OCI-LY1 (cell line): ENCODE data around the gene KRT27.

ENCODE experiments used
- H2AFZ ChIP-seq: fragments of 200-600 bp; sonication (generic), shearing (Covaris generic); 2 replicates; pipeline ENCODE4 v1.6.0; 2014; ENCODE audit warnings: antibody characterized with exemption, mild to moderate bottlenecking, low read length
- H3F3A ChIP-seq: fragments of 200-600 bp; sonication (generic), shearing (Covaris generic); 2 replicates; pipeline ENCODE4 v1.6.0; 2014; ENCODE audit warnings: mild to moderate bottlenecking, antibody characterized with exemption, low read length, moderate library complexity; ENCODE audit not compliant: insufficient read depth
- H3K27ac ChIP-seq: fragments of 200-600 bp; sonication (generic); 2 replicates; pipeline ENCODE4 v1.5.1; 2014; ENCODE audit warnings: low read length, mixed run types, mild to moderate bottlenecking, low read depth; ENCODE audit not compliant: poor library complexity, severe bottlenecking
- H3K27me3 ChIP-seq: fragments of 200-600 bp; sonication (generic); 2 replicates; pipeline ENCODE4 v1.6.0; 2014; ENCODE audit warnings: antibody characterized with exemption, mild to moderate bottlenecking, low read length, moderate library complexity; ENCODE audit not compliant: insufficient read depth
- H3K36me3 ChIP-seq: fragments of 200-600 bp; sonication (generic); 2 replicates; pipeline ENCODE4 v1.6.1; 2014; ENCODE audit warnings: mild to moderate bottlenecking, antibody characterized with exemption, low read length, moderate library complexity, mixed read lengths; ENCODE audit not compliant: insufficient read depth
- H3K4me1 ChIP-seq: fragments of 200-600 bp; sonication (generic); 2 replicates; pipeline ENCODE4 v1.5.1; 2014; ENCODE audit warnings: mild to moderate bottlenecking, low read length, moderate library complexity; ENCODE audit not compliant: insufficient read depth, severe bottlenecking
- H3K4me2 ChIP-seq: fragments of 200-600 bp; sonication (generic), shearing (Covaris generic); 2 replicates; pipeline ENCODE4 v1.6.1; 2014; ENCODE audit warnings: low read length
- H3K4me3 ChIP-seq: fragments of 200-600 bp; sonication (generic); 2 replicates; pipeline ENCODE4 v1.5.1; 2014; ENCODE audit warnings: low read length, low read depth, mild to moderate bottlenecking, mixed read lengths; ENCODE audit not compliant: poor library complexity, severe bottlenecking
- H3K79me2 ChIP-seq: fragments of 200-600 bp; shearing (Covaris generic); 2 replicates; pipeline ENCODE4 v1.6.1; 2016; ENCODE audit warnings: mixed run types, low read length, mixed read lengths; ENCODE audit not compliant: insufficient read depth
- H3K9ac ChIP-seq: fragments of 200-600 bp; sonication (generic), shearing (Covaris generic); 2 replicates; pipeline ENCODE4 v1.6.1; 2014; ENCODE audit warnings: mild to moderate bottlenecking, low read length, mixed read lengths
- H3K9me2 ChIP-seq: fragments of 200-600 bp; sonication (generic), shearing (Covaris generic); 2 replicates; pipeline ENCODE4 v1.6.1; 2014; ENCODE audit warnings: low read depth, mild to moderate bottlenecking, low read length, mixed read lengths
- H3K9me3 ChIP-seq: fragments of 200-600 bp; shearing (Covaris generic); 2 replicates; pipeline ENCODE4 v1.6.1; 2014; ENCODE audit warnings: low read length, mixed read lengths
- H4K20me1 ChIP-seq: fragments of 200-600 bp; sonication (generic), shearing (Covaris generic); 2 replicates; pipeline ENCODE4 v1.6.0; 2016; ENCODE audit warnings: mild to moderate bottlenecking, low read length; ENCODE audit not compliant: insufficient read depth
- CTCF ChIP-seq: fragments of 200-600 bp; sonication (generic), shearing (Covaris generic); IDR thresholded peaks from 2 replicates; pipeline ENCODE4 v1.5.1; 2017; ENCODE audit warnings: mild to moderate bottlenecking, antibody characterized with exemption, low read length, moderate library complexity, mixed read lengths
- EZH2 ChIP-seq: fragments of 200-600 bp; sonication (generic), shearing (Covaris generic); IDR thresholded peaks from 2 replicates; pipeline ENCODE4 v1.8.0; 2017; ENCODE audit warnings: borderline replicate concordance, mixed run types, mild to moderate bottlenecking, antibody characterized with exemption, low read length, moderate library complexity, mixed read lengths

Gene KRT27

GRCh38 chr17:40730970-40731369, 51.4 kb downstream of the KRT27 start:
- Histone ChIP-seq H2AFZ (no peak overlapping the region), H3K27ac (no peak overlapping the region), H3K4me1 (peaks cover 7% of the 10 kb centered on the region), H3K9me2 (no peaks in the 10 kb centered on the region), H3K9me3 (no peaks in the 10 kb centered on the region), H3K4me2 (no peak overlapping the region), H3F3A (no peaks in the 10 kb centered on the region), H3K4me3 (no peak overlapping the region), H4K20me1 (no peaks in the 10 kb centered on the region), H3K79me2 (no peaks in the 10 kb centered on the region), H3K27me3 (no peaks in the 10 kb centered on the region), H3K36me3 (no peaks in the 10 kb centered on the region), H3K9ac (no peak overlapping the region)
- no peak for TF ChIP-seq EZH2

GRCh38 chr17:40727447-40728231, 54.7 kb downstream of the KRT27 start:
- no peak overlapping the region for H3K4me3 ChIP-seq
- no peaks in the 10 kb centered on the region for H3K9me2 ChIP-seq
- no peaks in the 10 kb centered on the region for H3K9me3 ChIP-seq
- H3K27ac ChIP-seq = no peak overlapping the region
- H3K9ac ChIP-seq = no peak overlapping the region
- H3K27me3 ChIP-seq = no peaks in the 10 kb centered on the region; the same call in 1 of the 2 replicates
- H3K36me3 ChIP-seq = no peaks in the 10 kb centered on the region
- H4K20me1 ChIP-seq = no peaks in the 10 kb centered on the region
- H3K79me2 ChIP-seq = no peaks in the 10 kb centered on the region
- peaks cover 7% of the 10 kb centered on the region for H3K4me1 ChIP-seq
- H2AFZ ChIP-seq = no peak overlapping the region
- no peak for TF ChIP-seq EZH2
- no peak for TF ChIP-seq CTCF
- H3K4me2 ChIP-seq = no peak overlapping the region
- no peaks in the 10 kb centered on the region for H3F3A ChIP-seq

GRCh38 chr17:40726919-40727318, 55.4 kb downstream of the KRT27 start:
- Histone ChIP-seq H3K4me2 (no peak overlapping the region), H3K27me3 (no peaks in the 10 kb centered on the region; the same call in 1 of the 2 replicates), H3F3A (no peaks in the 10 kb centered on the region), H3K4me1 (peaks cover 7% of the 10 kb centered on the region), H3K36me3 (no peaks in the 10 kb centered on the region), H3K27ac (no peak overlapping the region), H3K9me3 (no peaks in the 10 kb centered on the region), H2AFZ (no peak overlapping the region), H4K20me1 (no peaks in the 10 kb centered on the region), H3K79me2 (no peaks in the 10 kb centered on the region), H3K9me2 (no peaks in the 10 kb centered on the region), H3K9ac (no peak overlapping the region), H3K4me3 (no peak overlapping the region)
- TF ChIP-seq EZH2 = no peak
- peak; percentile 42 for TF ChIP-seq CTCF
